HEK293 (cell line): ENCODE results near the gene CNPY4.

Source experiments
- CTCF ChIA-PET: fragments of 350-600 bp; formaldehyde crosslinking; extraction: SDS; loops from one replicate; lab custom pipeline; 2021; ENCODE audit warnings: antibody characterized with exemption; lab: Yijun Ruan, JAX
- POLR2A ChIA-PET: fragments of 300-600 bp; formaldehyde crosslinking; extraction: SDS; loops from one replicate; lab custom pipeline; 2020; ENCODE audit warnings: antibody characterized with exemption, inconsistent platforms; lab: Yijun Ruan, JAX
- H3K27ac ChIP-seq: fragments of 200-500 bp; sonication (Bioruptor generic); 2 replicates; pipeline ENCODE4 v1.5.1; 2014; ENCODE audit warnings: low read depth, low read length, control low read depth, inconsistent platforms; ENCODE audit errors: extremely low read depth
- H3K36me3 ChIP-seq, 2 experiments: fragments of 200-500 bp in 1 of 2; sonication (Bioruptor generic) in 1 of 2; 1 replicate in 1 of 2; 2 replicates in 1 of 2; pipeline ENCODE4 v1.5.1; 2014 to 2017; ENCODE audit warnings: inconsistent platforms in 2 of 2, low read length in 2 of 2; ENCODE audit not compliant: control insufficient read depth in 2 of 2, insufficient read depth in 1 of 2
- H3K4me1 ChIP-seq: fragments of 200-500 bp; sonication (Bioruptor generic); 2 replicates; pipeline ENCODE4 v1.5.1; 2014; ENCODE audit warnings: mild to moderate bottlenecking, low read length, inconsistent platforms; ENCODE audit not compliant: control insufficient read depth, insufficient read depth
- H3K4me3 ChIP-seq: 2 replicates; pipeline ENCODE4 v1.5.1; 2011; ENCODE audit warnings: low read depth, mild to moderate bottlenecking, control low read depth, low read length, moderate library complexity
- H3K9me3 ChIP-seq: fragments of 200-500 bp; sonication (Bioruptor generic); 2 replicates; pipeline ENCODE4 v1.5.1; 2014; ENCODE audit warnings: low read depth, low read length, inconsistent platforms; ENCODE audit not compliant: control insufficient read depth, insufficient read depth
- EGR2 ChIP-seq: fragments of 450-650 bp; formaldehyde crosslinking; IDR thresholded peaks from 2 replicates; pipeline ENCODE4 v1.5.1; 2016; ENCODE audit warnings: low read depth, missing biosample characterization, missing genetic modification characterization
- GLIS1 ChIP-seq: fragments of 450-650 bp; formaldehyde crosslinking; IDR thresholded peaks from 2 replicates; pipeline ENCODE4 v1.5.1; 2016; ENCODE audit warnings: missing biosample characterization, missing genetic modification characterization
- KLF10 ChIP-seq: fragments of 450-650 bp; IDR thresholded peaks from 2 replicates; pipeline ENCODE4 v1.5.1; 2018; ENCODE audit warnings: missing biosample characterization, mild to moderate bottlenecking, missing genetic modification characterization
- KLF16 ChIP-seq: fragments of 450-650 bp; formaldehyde crosslinking; IDR thresholded peaks from 2 replicates; pipeline ENCODE4 v1.5.1; 2017; ENCODE audit warnings: missing biosample characterization, missing genetic modification characterization
- MZF1 ChIP-seq: fragments of 450-650 bp; formaldehyde crosslinking; IDR thresholded peaks from 2 replicates; pipeline ENCODE4 v1.5.1; 2017; ENCODE audit warnings: missing biosample characterization, missing genetic modification characterization, borderline replicate concordance
- SP2 ChIP-seq: fragments of 450-650 bp; formaldehyde crosslinking; IDR thresholded peaks from 2 replicates; pipeline ENCODE4 v1.5.1; 2016; ENCODE audit warnings: missing biosample characterization, missing genetic modification characterization
- YY2 ChIP-seq: fragments of 450-650 bp; formaldehyde crosslinking; IDR thresholded peaks from 2 replicates; pipeline ENCODE4 v1.5.1; 2016; ENCODE audit warnings: missing biosample characterization, missing genetic modification characterization
- ZBTB17 ChIP-seq: fragments of 450-650 bp; formaldehyde crosslinking; IDR thresholded peaks from 2 replicates; pipeline ENCODE4 v1.5.1; 2016; ENCODE audit warnings: missing biosample characterization, missing genetic modification characterization
- ZBTB21 ChIP-seq: fragments of 450-650 bp; formaldehyde crosslinking; IDR thresholded peaks from 2 replicates; pipeline ENCODE4 v1.5.1; 2017; ENCODE audit warnings: missing biosample characterization, missing genetic modification characterization
- ZEB2 ChIP-seq: fragments of 450-650 bp; formaldehyde crosslinking; IDR thresholded peaks from 2 replicates; pipeline ENCODE4 v1.5.1; 2016; ENCODE audit warnings: missing biosample characterization, missing genetic modification characterization
- ZIC2 ChIP-seq: fragments of 450-650 bp; formaldehyde crosslinking; IDR thresholded peaks from 2 replicates; pipeline ENCODE4 v1.5.1; 2016; ENCODE audit warnings: missing biosample characterization, missing genetic modification characterization
- ZNF112 ChIP-seq: fragments of 450-650 bp; formaldehyde crosslinking; IDR thresholded peaks from 2 replicates; pipeline ENCODE4 v1.5.0; 2017; ENCODE audit warnings: missing biosample characterization, missing genetic modification characterization
- ZNF114 ChIP-seq: fragments of 450-650 bp; formaldehyde crosslinking; IDR thresholded peaks from 2 replicates; pipeline ENCODE4 v1.5.0; 2017; ENCODE audit warnings: missing biosample characterization, missing genetic modification characterization
- ZNF133 ChIP-seq: fragments of 450-650 bp; formaldehyde crosslinking; IDR thresholded peaks from 2 replicates; pipeline ENCODE4 v1.5.1; 2016; ENCODE audit warnings: missing biosample characterization, missing genetic modification characterization
- ZNF501 ChIP-seq: fragments of 450-650 bp; formaldehyde crosslinking; IDR thresholded peaks from 2 replicates; pipeline ENCODE4 v1.5.1; 2016; ENCODE audit warnings: missing biosample characterization, missing genetic modification characterization
- ZNF513 ChIP-seq: fragments of 450-650 bp; IDR thresholded peaks from 2 replicates; pipeline ENCODE4 v1.5.1; 2018; ENCODE audit warnings: missing biosample characterization, missing genetic modification characterization
- ZNF558 ChIP-seq: fragments of 450-650 bp; formaldehyde crosslinking; IDR thresholded peaks from 2 replicates; pipeline ENCODE4 v1.5.1; 2016; ENCODE audit warnings: missing biosample characterization, missing genetic modification characterization
- ZNF664 ChIP-seq: fragments of 450-650 bp; formaldehyde crosslinking; IDR thresholded peaks from 2 replicates; pipeline ENCODE4 v1.5.1; 2016; ENCODE audit warnings: missing biosample characterization, missing genetic modification characterization
- ZNF692 ChIP-seq: fragments of 450-650 bp; formaldehyde crosslinking; IDR thresholded peaks from 2 replicates; pipeline ENCODE4 v1.5.1; 2016; ENCODE audit warnings: missing biosample characterization, missing genetic modification characterization
- ZNF792 ChIP-seq: fragments of 450-650 bp; formaldehyde crosslinking; IDR thresholded peaks from 2 replicates; pipeline ENCODE4 v1.5.1; 2016; ENCODE audit warnings: missing biosample characterization, missing genetic modification characterization
- ZNF843 ChIP-seq: fragments of 450-650 bp; formaldehyde crosslinking; IDR thresholded peaks from 2 replicates; pipeline ENCODE4 v1.5.1; 2016; ENCODE audit warnings: missing biosample characterization, missing genetic modification characterization
- ZSCAN23 ChIP-seq: fragments of 450-650 bp; formaldehyde crosslinking; IDR thresholded peaks from 2 replicates; pipeline ENCODE4 v1.5.1; 2016; ENCODE audit warnings: missing biosample characterization, missing genetic modification characterization
- ZXDB ChIP-seq: fragments of 450-650 bp; formaldehyde crosslinking; IDR thresholded peaks from 2 replicates; pipeline ENCODE4 v1.5.1; 2016; ENCODE audit warnings: missing biosample characterization, missing genetic modification characterization
- TF ChIP-seq, protein P1 (sequence below): fragments of 450-650 bp; formaldehyde crosslinking; conservative IDR thresholded peaks from 2 replicates; pipeline ENCODE4 v1.5.1; 2016; ENCODE audit warnings: low read depth, missing biosample characterization, missing genetic modification characterization
- TF ChIP-seq, protein P2 (sequence below): fragments of 450-650 bp; formaldehyde crosslinking; IDR thresholded peaks from 2 replicates; pipeline ENCODE4 v1.5.1; 2016; ENCODE audit warnings: missing biosample characterization, missing genetic modification characterization
- TF ChIP-seq, protein P3 (sequence below): fragments of 450-650 bp; formaldehyde crosslinking; IDR thresholded peaks from 2 replicates; pipeline ENCODE4 v1.5.1; 2016; ENCODE audit warnings: missing biosample characterization, missing genetic modification characterization

Gene CNPY4

GRCh38 chr7:100158229-100159098 lies 39.0 kb downstream of the CNPY4 start, which contains the start of gene TRAPPC14:
Gene TRAPPC14 (minus strand): TSS chr7:100158723. CDS start chr7:100158499, 224 bp downstream.
- CTCF ChIA-PET: interaction anchor here (0.6 to 1.9 kb wide), 4 partner anchors 11 to 450 kb away, joined by 3 to 7 read pairs (median 4); no protein-coding TSS in a partner anchor
- Histone ChIP-seq H3K36me3 (peaks cover 0 to 36% of the 10 kb centered on the region in 2 experiments; a peak in 1 of 3 replicates), H3K9me3 (no peaks in the 10 kb centered on the region)
- TF ChIP-seq, protein P1, sequence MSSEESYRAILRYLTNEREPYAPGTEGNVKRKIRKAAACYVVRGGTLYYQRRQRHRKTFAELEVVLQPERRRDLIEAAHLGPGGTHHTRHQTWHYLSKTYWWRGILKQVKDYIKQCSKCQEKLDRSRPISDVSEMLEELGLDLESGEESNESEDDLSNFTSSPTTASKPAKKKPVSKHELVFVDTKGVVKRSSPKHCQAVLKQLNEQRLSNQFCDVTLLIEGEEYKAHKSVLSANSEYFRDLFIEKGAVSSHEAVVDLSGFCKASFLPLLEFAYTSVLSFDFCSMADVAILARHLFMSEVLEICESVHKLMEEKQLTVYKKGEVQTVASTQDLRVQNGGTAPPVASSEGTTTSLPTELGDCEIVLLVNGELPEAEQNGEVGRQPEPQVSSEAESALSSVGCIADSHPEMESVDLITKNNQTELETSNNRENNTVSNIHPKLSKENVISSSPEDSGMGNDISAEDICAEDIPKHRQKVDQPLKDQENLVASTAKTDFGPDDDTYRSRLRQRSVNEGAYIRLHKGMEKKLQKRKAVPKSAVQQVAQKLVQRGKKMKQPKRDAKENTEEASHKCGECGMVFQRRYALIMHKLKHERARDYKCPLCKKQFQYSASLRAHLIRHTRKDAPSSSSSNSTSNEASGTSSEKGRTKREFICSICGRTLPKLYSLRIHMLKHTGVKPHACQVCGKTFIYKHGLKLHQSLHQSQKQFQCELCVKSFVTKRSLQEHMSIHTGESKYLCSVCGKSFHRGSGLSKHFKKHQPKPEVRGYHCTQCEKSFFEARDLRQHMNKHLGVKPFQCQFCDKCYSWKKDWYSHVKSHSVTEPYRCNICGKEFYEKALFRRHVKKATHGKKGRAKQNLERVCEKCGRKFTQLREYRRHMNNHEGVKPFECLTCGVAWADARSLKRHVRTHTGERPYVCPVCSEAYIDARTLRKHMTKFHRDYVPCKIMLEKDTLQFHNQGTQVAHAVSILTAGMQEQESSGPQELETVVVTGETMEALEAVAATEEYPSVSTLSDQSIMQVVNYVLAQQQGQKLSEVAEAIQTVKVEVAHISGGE (tag by site-specific recombination): peak; percentile 93
- no peak for TF ChIP-seq ZNF501
- TF ChIP-seq ZEB2 (tag by site-specific recombination): peak; percentile 89; the same call in 1 of the 2 replicates
- TF ChIP-seq MZF1: no peak
- TF ChIP-seq GLIS1 (tag by site-specific recombination): peak; percentile 83
- TF ChIP-seq ZSCAN23 (tag by site-specific recombination): no peak
- no peak for TF ChIP-seq ZNF112 (tag by site-specific recombination)
- no peak for TF ChIP-seq ZNF133 (tag by site-specific recombination)
- no peak for TF ChIP-seq ZNF513 (tag by site-specific recombination)
- TF ChIP-seq ZNF664 (tag by site-specific recombination): no peak
- 0 out of 2 replicates have a peak, but pooled peaks have one; percentile 56 for TF ChIP-seq ZNF692
- TF ChIP-seq YY2: no peak
- no peak for TF ChIP-seq ZNF792
- TF ChIP-seq ZNF558 (tag by site-specific recombination): no peak
- TF ChIP-seq, protein P2, sequence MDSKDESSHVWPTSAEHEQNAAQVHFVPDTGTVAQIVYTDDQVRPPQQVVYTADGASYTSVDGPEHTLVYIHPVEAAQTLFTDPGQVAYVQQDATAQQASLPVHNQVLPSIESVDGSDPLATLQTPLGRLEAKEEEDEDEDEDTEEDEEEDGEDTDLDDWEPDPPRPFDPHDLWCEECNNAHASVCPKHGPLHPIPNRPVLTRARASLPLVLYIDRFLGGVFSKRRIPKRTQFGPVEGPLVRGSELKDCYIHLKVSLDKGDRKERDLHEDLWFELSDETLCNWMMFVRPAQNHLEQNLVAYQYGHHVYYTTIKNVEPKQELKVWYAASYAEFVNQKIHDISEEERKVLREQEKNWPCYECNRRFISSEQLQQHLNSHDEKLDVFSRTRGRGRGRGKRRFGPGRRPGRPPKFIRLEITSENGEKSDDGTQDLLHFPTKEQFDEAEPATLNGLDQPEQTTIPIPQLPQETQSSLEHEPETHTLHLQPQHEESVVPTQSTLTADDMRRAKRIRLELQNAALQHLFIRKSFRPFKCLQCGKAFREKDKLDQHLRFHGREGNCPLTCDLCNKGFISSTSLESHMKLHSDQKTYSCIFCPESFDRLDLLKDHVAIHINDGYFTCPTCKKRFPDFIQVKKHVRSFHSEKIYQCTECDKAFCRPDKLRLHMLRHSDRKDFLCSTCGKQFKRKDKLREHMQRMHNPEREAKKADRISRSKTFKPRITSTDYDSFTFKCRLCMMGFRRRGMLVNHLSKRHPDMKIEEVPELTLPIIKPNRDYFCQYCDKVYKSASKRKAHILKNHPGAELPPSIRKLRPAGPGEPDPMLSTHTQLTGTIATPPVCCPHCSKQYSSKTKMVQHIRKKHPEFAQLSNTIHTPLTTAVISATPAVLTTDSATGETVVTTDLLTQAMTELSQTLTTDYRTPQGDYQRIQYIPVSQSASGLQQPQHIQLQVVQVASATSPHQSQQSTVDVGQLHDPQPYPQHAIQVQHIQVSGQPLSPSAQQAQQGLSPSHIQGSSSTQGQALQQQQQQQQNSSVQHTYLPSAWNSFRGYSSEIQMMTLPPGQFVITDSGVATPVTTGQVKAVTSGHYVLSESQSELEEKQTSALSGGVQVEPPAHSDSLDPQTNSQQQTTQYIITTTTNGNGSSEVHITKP (tag by site-specific recombination): peak; percentile 32; the same call in 1 of the 2 replicates
- peak; percentile 94 for TF ChIP-seq SP2 (tag by site-specific recombination)
- peak; percentile 61; the same call in 1 of the 2 replicates for TF ChIP-seq ZXDB (tag by site-specific recombination)
- TF ChIP-seq ZBTB21: no peak
- peak; percentile 94 for TF ChIP-seq KLF16
- TF ChIP-seq ZNF114: no peak
- peak; percentile 73 for TF ChIP-seq ZIC2 (tag by site-specific recombination)
- TF ChIP-seq, protein P3, sequence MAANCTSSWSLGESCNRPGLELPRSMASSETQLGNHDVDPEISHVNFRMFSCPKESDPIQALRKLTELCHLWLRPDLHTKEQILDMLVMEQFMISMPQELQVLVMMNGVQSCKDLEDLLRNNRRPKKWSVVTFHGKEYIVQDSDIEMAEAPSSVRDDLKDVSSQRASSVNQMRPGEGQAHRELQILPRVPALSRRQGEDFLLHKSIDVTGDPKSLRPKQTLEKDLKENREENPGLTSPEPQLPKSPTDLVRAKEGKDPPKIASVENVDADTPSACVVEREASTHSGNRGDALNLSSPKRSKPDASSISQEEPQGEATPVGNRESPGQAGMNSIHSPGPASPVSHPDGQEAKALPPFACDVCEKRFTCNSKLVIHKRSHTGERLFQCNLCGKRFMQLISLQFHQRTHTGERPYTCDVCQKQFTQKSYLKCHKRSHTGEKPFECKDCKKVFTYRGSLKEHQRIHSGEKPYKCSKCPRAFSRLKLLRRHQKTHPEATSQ: no peak
- no peak for TF ChIP-seq ZNF843 (tag by site-specific recombination)
- TF ChIP-seq KLF10 (tag by site-specific recombination): peak; percentile 72
- peak; percentile 60 for TF ChIP-seq EGR2
- TF ChIP-seq ZBTB17 (tag by site-specific recombination): peak; percentile 65

More at GRCh38 chr7:100158229-100159098, 39.0 kb downstream of the CNPY4 start, which contains the start of gene TRAPPC14:
- Histone ChIP-seq H3K4me1 (peaks cover 3% of the 10 kb centered on the region; the same call in 1 of the 2 replicates), H3K4me3 (peak within 1 kb of the TSS; percentile 80), H3K27ac (peak within 1 kb of the TSS; percentile 67)
- POLR2A ChIA-PET: interaction anchor here (1.0 to 4.3 kb wide), 5 partner anchors 10 to 64 kb away, joined by 3 to 38 read pairs (median 5); partner anchors contain the start of genes GAL3ST4, GPC2, LAMTOR4 and STAG3
